Activated CD8-positive, alpha-beta T cell treated with anti-CD3 and anti-CD28 coated beads for 36 hours (primary cell): ENCODE measurements around the gene HK1. TPM values are rescaled to one million over a fixed set of nuclear protein-coding genes. Genes with fewer than 3 reads are reported as not detected.

ENCODE experiments used
- ATAC-seq: fragments of 200-7000 bp; cut with Tn5 transposase; one replicate; pipeline ENCODE4 v1.10.0; 2021; ENCODE audit warnings: mild to moderate bottlenecking, moderate library complexity
- CTCF ChIA-PET: fragments of 350-600 bp; sonication (Branson Sonifier 250); formaldehyde crosslinking; loops from one replicate; lab custom pipeline; 2021; ENCODE audit warnings: antibody characterized with exemption; lab: Charles Lee
- POLR2A ChIA-PET: fragments of 350-600 bp; sonication (Branson Sonifier 250); formaldehyde crosslinking; loops from one replicate; lab custom pipeline; 2021; ENCODE audit warnings: antibody characterized with exemption; lab: Charles Lee
- DNase-seq: peaks from one replicate; pipeline ENCODE4 v3.0.0-alpha.2; 2020
- H3K27ac Mint-ChIP-seq: one replicate; pipeline ENCODE4 v1.8.0; 2021; ENCODE audit warnings: mild to moderate bottlenecking, mixed read lengths
- H3K27me3 Mint-ChIP-seq: one replicate; pipeline ENCODE4 v1.8.0; 2021; ENCODE audit warnings: mixed read lengths
- H3K36me3 Mint-ChIP-seq: one replicate; pipeline ENCODE4 v1.8.0; 2021; ENCODE audit warnings: low read depth, mixed read lengths
- H3K4me1 Mint-ChIP-seq: one replicate; pipeline ENCODE4 v1.8.0; 2021; ENCODE audit warnings: low read depth, mixed read lengths
- H3K4me3 Mint-ChIP-seq: one replicate; pipeline ENCODE4 v1.8.0; 2021; ENCODE audit warnings: mild to moderate bottlenecking, moderate library complexity, mixed read lengths
- H3K9me3 Mint-ChIP-seq: one replicate; pipeline ENCODE4 v1.8.0; 2021; ENCODE audit warnings: mixed read lengths
- CTCF ChIP-seq: fragments of 200-600 bp; IDR thresholded peaks from one replicate; pipeline ENCODE4 v1.8.0; 2022; ENCODE audit warnings: antibody characterized with exemption, mild to moderate bottlenecking
- intact Hi-C: fragments of 100-400 bp; cut with micrococcal nuclease; formaldehyde crosslinking; loops from one replicate; pipeline ENCODE4 v1.10.0; 2022
- total RNA-seq, 2 experiments: library from RNA; stranded (reverse); gene quantifications; one replicate each; pipeline ENCODE4 v1.2.3, GENCODE V29; 2021

HK1 gene
- total RNA-seq, 2 experiments from 2014 or later, result 314 to 325 TPM

GRCh38 chr10:69403066-69403465 lies 124.8 kb downstream of the HK1 start:
- POLR2A ChIA-PET, result interaction anchor here (0.5 to 1.0 kb wide), 2 partner anchors 159 to 187 kb away, joined by 3 to 4 read pairs; no protein-coding TSS in a partner anchor
- no peak overlapping the region for H3K27ac Mint-ChIP-seq
- no peak for TF ChIP-seq CTCF
- CTCF ChIA-PET, result interaction anchor here (1.2 kb wide), 1 partner anchor 8 kb away, joined by 4 read pairs; no protein-coding TSS in a partner anchor
- DNase-seq, result no peak
- H3K9me3 Mint-ChIP-seq, result no peaks in the 10 kb centered on the region
- H3K27me3 Mint-ChIP-seq, result no peaks in the 10 kb centered on the region
- peaks cover 46% of the 10 kb centered on the region for H3K36me3 Mint-ChIP-seq
- peaks cover 7% of the 10 kb centered on the region for H3K4me1 Mint-ChIP-seq
- no peak for ATAC-seq
- intact Hi-C loops, result no loop called here
- no peak overlapping the region for H3K4me3 Mint-ChIP-seq

- Mint-ChIP-seq H3K36me3 (peaks cover 43% of the 10 kb centered on the region), H3K4me3 (no peak overlapping the region), H3K27ac (no peak overlapping the region), H3K27me3 (no peaks in the 10 kb centered on the region), H3K4me1 (peaks cover 11% of the 10 kb centered on the region), H3K9me3 (no peaks in the 10 kb centered on the region)
- CTCF ChIA-PET, result interaction anchor here (0.7 to 1.2 kb wide), 3 partner anchors 8 to 165 kb away, joined by 3 to 4 read pairs (median 3); no protein-coding TSS in a partner anchor
- POLR2A ChIA-PET, result interaction anchor here (0.7 to 1.0 kb wide), 2 partner anchors 19 to 187 kb away, joined by 3 read pairs; no protein-coding TSS in a partner anchor
- DNase-seq, result no peak
- no peak for ATAC-seq
- TF ChIP-seq CTCF, result no peak
- intact Hi-C loops, result no loop called here
These were observed 125.2 kb downstream of the HK1 start for GRCh38 chr10:69403519-69403918.

- no peaks in the 10 kb centered on the region for H3K9me3 Mint-ChIP-seq
- ChIA-PET CTCF (interaction anchor here (1.0 to 4.3 kb wide), 4 partner anchors 10 to 110 kb away, joined by 3 to 24 read pairs (median 4); no protein-coding TSS in a partner anchor), POLR2A (no interaction called here)
- peaks cover 33% of the 10 kb centered on the region for H3K36me3 Mint-ChIP-seq
- peaks cover 17% of the 10 kb centered on the region for H3K4me1 Mint-ChIP-seq
- no peaks in the 10 kb centered on the region for H3K27me3 Mint-ChIP-seq
- no peak for TF ChIP-seq CTCF
- DNase-seq, result no peak
- H3K27ac Mint-ChIP-seq, result no peak overlapping the region
- intact Hi-C loops, result loop anchor here (5.0 kb wide), 1 partner anchor 103 kb away; no protein-coding TSS in a partner anchor
- no peak overlapping the region for H3K4me3 Mint-ChIP-seq
- no peak for ATAC-seq
These were observed 126.5 kb downstream of the HK1 start for GRCh38 chr10:69404786-69405185.

GRCh38 chr10:69405221-69405620 lies 126.9 kb downstream of the HK1 start:
- Mint-ChIP-seq H3K27me3 (no peaks in the 10 kb centered on the region), H3K4me1 (peaks cover 19% of the 10 kb centered on the region), H3K4me3 (no peak overlapping the region), H3K9me3 (no peaks in the 10 kb centered on the region), H3K36me3 (peaks cover 29% of the 10 kb centered on the region), H3K27ac (no peak overlapping the region)
- CTCF ChIA-PET, result interaction anchor here (0.6 to 4.3 kb wide), 5 partner anchors 11 to 170 kb away, joined by 3 to 24 read pairs (median 4); no protein-coding TSS in a partner anchor
- TF ChIP-seq CTCF, result no peak
- intact Hi-C loops, result loop anchor here (5.0 kb wide), 1 partner anchor 102 kb away; no protein-coding TSS in a partner anchor
- DNase-seq (no peak), ATAC-seq (no peak)
- POLR2A ChIA-PET, result interaction anchor here (1.3 kb wide), 1 partner anchor 12 kb away, joined by 4 read pairs; no protein-coding TSS in a partner anchor

- ChIA-PET POLR2A (interaction anchor here (1.0 to 1.7 kb wide), 4 partner anchors 13 to 181 kb away, joined by 3 to 4 read pairs (median 4); no protein-coding TSS in a partner anchor), CTCF (interaction anchor here (1.1 to 4.3 kb wide), 7 partner anchors 13 to 171 kb away, joined by 3 to 37 read pairs (median 19); no protein-coding TSS in a partner anchor)
- Mint-ChIP-seq H3K27ac (peak overlapping the region; percentile 61), H3K9me3 (no peaks in the 10 kb centered on the region), H3K36me3 (peaks cover 19% of the 10 kb centered on the region), H3K27me3 (no peaks in the 10 kb centered on the region), H3K4me1 (peaks cover 22% of the 10 kb centered on the region), H3K4me3 (no peak overlapping the region)
- no peak for TF ChIP-seq CTCF
- intact Hi-C loops, result loop anchor here (5.0 kb wide), 1 partner anchor 101 kb away; no protein-coding TSS in a partner anchor
- ATAC-seq (no peak), DNase-seq (no peak)
These were observed 128.1 kb downstream of the HK1 start for GRCh38 chr10:69406302-69406811.
